ENCODE results near the gene PNPLA1. TPM values are rescaled to one million over a fixed set of nuclear protein-coding genes. Genes with fewer than 3 reads are reported as not detected.

The PNPLA1 gene
- total and polyA plus RNA-seq, 2 donors (not counting 1 experiment from before 2014, with no cell fraction given) = 0.02 TPM; not detected in 1

DNA sequence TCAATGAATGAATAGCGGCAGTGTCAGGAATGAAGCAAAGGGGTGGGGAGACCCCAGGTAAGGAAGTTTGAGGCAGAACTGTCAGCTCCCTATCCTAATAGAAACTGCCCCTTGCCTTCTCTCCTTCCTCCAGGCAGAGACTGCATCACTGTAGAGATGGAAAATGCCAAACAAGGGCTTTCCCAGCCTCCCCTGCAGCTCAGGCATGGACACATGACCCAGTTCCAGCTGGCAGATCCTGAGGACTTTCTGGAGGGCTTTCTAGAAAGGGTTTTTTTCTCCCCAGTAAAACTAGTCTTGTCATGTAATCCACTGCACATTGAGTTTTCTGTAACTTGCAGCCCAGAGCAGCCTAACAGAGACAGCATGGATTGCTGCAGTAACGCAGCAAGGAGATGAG lies 17.9 kb upstream of the PNPLA1 start:
- TF ChIP-seq, protein P1, sequence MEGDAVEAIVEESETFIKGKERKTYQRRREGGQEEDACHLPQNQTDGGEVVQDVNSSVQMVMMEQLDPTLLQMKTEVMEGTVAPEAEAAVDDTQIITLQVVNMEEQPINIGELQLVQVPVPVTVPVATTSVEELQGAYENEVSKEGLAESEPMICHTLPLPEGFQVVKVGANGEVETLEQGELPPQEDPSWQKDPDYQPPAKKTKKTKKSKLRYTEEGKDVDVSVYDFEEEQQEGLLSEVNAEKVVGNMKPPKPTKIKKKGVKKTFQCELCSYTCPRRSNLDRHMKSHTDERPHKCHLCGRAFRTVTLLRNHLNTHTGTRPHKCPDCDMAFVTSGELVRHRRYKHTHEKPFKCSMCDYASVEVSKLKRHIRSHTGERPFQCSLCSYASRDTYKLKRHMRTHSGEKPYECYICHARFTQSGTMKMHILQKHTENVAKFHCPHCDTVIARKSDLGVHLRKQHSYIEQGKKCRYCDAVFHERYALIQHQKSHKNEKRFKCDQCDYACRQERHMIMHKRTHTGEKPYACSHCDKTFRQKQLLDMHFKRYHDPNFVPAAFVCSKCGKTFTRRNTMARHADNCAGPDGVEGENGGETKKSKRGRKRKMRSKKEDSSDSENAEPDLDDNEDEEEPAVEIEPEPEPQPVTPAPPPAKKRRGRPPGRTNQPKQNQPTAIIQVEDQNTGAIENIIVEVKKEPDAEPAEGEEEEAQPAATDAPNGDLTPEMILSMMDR (conservative IDR thresholded peaks at IDR 0.05 in 1 of 2, IDR thresholded peaks at IDR 0.05 in 1 of 2; ENCODE audit: low read depth in 1 of 2, low read length in 2 of 2) = no peak
- TF ChIP-seq EZH2 (IDR thresholded peaks at IDR 0.05; ENCODE audit: low read length, missing control alignments) = no peak
- H3K9ac ChIP-seq (ENCODE audit: insufficient read depth, low read length) = no peak overlapping the region
- no peaks in the 10 kb centered on the region for H3K36me3 ChIP-seq (ENCODE audit: control insufficient read depth, insufficient read depth, low read length)
- H3K79me2 ChIP-seq (ENCODE audit: control insufficient read depth, insufficient read depth, low read length) = no peaks in the 10 kb centered on the region
- no peaks in the 10 kb centered on the region for H3K27me3 ChIP-seq (ENCODE audit: control insufficient read depth, insufficient read depth, low read length)
- no peak overlapping the region for H3K4me3 ChIP-seq (replicated peaks in 1 of 4; ENCODE audit: control extremely low read depth in 1 of 4, insufficient read depth in 1 of 4, low read depth in 3 of 4, low read length in 4 of 4)
- DNase-seq (ENCODE audit: low read depth in 2 of 2) = no peak
- no peak overlapping the region for H3K4me2 ChIP-seq (ENCODE audit: extremely low read depth, insufficient read depth, low read length)
- no peak overlapping the region for H3K27ac ChIP-seq (ENCODE audit: insufficient read depth, low read length)
- no peaks in the 10 kb centered on the region for H4K20me1 ChIP-seq (ENCODE audit: control insufficient read depth, extremely low read depth, insufficient read depth, low read length)
- no peaks in the 10 kb centered on the region for H3K9me3 ChIP-seq (ENCODE audit: control insufficient read depth, insufficient read depth, low read depth, low read length)
- H2AFZ ChIP-seq (ENCODE audit: low read length) = no peak overlapping the region
- peaks cover 6% of the 10 kb centered on the region for H3K4me1 ChIP-seq (ENCODE audit: control insufficient read depth, extremely low read depth, insufficient read depth, low read length)

DNA sequence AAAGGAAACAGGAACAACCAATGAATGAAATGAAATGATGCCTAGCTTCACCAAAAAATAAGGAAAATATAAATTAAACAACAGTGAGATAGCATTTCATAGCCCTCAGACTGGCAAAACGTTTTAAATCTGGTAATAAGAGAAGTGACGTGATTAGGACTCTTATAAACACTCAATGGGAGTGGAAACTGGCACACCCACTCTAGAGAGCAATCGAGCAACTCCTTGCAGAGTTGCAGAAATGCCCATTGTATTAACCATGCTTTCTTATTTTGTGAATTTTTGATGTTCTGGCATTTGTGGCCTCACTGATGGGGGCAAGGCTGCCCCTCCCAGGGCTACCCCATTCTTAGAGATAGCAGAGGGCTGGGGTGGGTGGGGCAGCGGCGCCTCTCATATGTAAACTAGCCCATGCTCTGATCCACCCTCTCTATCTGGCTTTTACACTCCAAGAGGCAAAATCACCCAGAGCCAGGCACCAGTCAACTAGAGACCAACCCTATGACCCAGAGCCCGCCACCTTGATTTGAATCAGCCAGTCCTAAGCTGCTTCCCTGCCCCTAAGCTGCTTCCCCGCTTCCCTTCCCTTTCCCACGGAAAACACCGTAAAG lies 6.4 kb upstream of the PNPLA1 start:
- DNase-seq (ENCODE audit: low read depth in 2 of 2) = no peak
- no peaks in the 10 kb centered on the region for H3K36me3 ChIP-seq (ENCODE audit: control insufficient read depth, insufficient read depth, low read length)
- H3K9ac ChIP-seq (ENCODE audit: insufficient read depth, low read length) = no peak overlapping the region
- H2AFZ ChIP-seq (ENCODE audit: low read length) = no peak overlapping the region
- H3K79me2 ChIP-seq (ENCODE audit: control insufficient read depth, insufficient read depth, low read length) = no peaks in the 10 kb centered on the region
- no peak overlapping the region for H3K4me2 ChIP-seq (ENCODE audit: extremely low read depth, insufficient read depth, low read length)
- peaks cover 3% of the 10 kb centered on the region for H3K27me3 ChIP-seq (ENCODE audit: control insufficient read depth, insufficient read depth, low read length)
- no peak overlapping the region for H3K27ac ChIP-seq (ENCODE audit: insufficient read depth, low read length)
- H3K9me3 ChIP-seq (ENCODE audit: control insufficient read depth, insufficient read depth, low read depth, low read length) = no peaks in the 10 kb centered on the region
- H3K4me3 ChIP-seq (replicated peaks in 1 of 4; ENCODE audit: control extremely low read depth in 1 of 4, insufficient read depth in 1 of 4, low read depth in 3 of 4, low read length in 4 of 4) = no peak overlapping the region
- TF ChIP-seq EZH2 (IDR thresholded peaks at IDR 0.05; ENCODE audit: low read length, missing control alignments) = no peak
- TF ChIP-seq, protein P1 (conservative IDR thresholded peaks at IDR 0.05 in 1 of 2, IDR thresholded peaks at IDR 0.05 in 1 of 2; ENCODE audit: low read depth in 1 of 2, low read length in 2 of 2) = no peak
- no peaks in the 10 kb centered on the region for H3K4me1 ChIP-seq (ENCODE audit: control insufficient read depth, extremely low read depth, insufficient read depth, low read length)
- no peaks in the 10 kb centered on the region for H4K20me1 ChIP-seq (ENCODE audit: control insufficient read depth, extremely low read depth, insufficient read depth, low read length)

DNA sequence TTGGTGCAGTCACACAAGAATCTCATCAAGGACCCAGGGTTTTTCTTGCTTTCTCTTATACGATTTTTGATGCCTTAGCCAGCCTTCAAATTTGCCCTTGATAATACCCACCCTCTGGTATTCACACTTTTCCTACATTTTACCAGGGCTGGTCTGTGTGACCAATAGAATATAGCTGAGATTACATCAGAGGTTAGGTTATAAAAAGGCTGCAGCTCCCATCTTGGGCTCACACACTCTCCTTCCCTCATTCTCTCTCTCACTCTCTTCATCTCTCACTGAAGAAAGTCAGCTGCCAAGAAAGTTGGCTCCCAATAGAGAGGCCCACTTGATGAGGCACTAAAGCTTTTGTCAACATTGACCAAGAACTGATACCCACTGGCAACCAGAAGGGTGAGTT lies 4.1 kb upstream of the PNPLA1 start:
- Histone ChIP-seq H3K79me2 (ENCODE audit: control insufficient read depth, insufficient read depth, low read length) (no peaks in the 10 kb centered on the region), H3K27me3 (ENCODE audit: control insufficient read depth, insufficient read depth, low read length) (peaks cover 10% of the 10 kb centered on the region), H3K4me2 (ENCODE audit: extremely low read depth, insufficient read depth, low read length) (no peak overlapping the region), H3K9ac (ENCODE audit: insufficient read depth, low read length) (no peak overlapping the region), H3K27ac (ENCODE audit: insufficient read depth, low read length) (no peak overlapping the region), H4K20me1 (ENCODE audit: control insufficient read depth, extremely low read depth, insufficient read depth, low read length) (no peaks in the 10 kb centered on the region), H3K4me1 (ENCODE audit: control insufficient read depth, extremely low read depth, insufficient read depth, low read length) (no peaks in the 10 kb centered on the region), H2AFZ (ENCODE audit: low read length) (no peak overlapping the region), H3K4me3 (replicated peaks in 1 of 4; ENCODE audit: control extremely low read depth in 1 of 4, insufficient read depth in 1 of 4, low read depth in 3 of 4, low read length in 4 of 4) (no peak overlapping the region), H3K36me3 (ENCODE audit: control insufficient read depth, insufficient read depth, low read length) (no peaks in the 10 kb centered on the region), H3K9me3 (ENCODE audit: control insufficient read depth, insufficient read depth, low read depth, low read length) (no peaks in the 10 kb centered on the region)
- no peak for DNase-seq (ENCODE audit: low read depth in 2 of 2)
- TF ChIP-seq EZH2 (IDR thresholded peaks at IDR 0.05; ENCODE audit: low read length, missing control alignments) = no peak
- TF ChIP-seq, protein P1 (conservative IDR thresholded peaks at IDR 0.05 in 1 of 2, IDR thresholded peaks at IDR 0.05 in 1 of 2; ENCODE audit: low read depth in 1 of 2, low read length in 2 of 2) = no peak

All from fibroblast of lung (primary cell).